ENCODE data around the gene MRPL12. TPM values are rescaled to one million over a fixed set of nuclear protein-coding genes. Genes with fewer than 3 reads are reported as not detected.
A peak's percentile ranks its signal among the peaks of the same experiment; 100 is the strongest.

MRPL12 gene
- total and polyA plus RNA-seq, 9 of the 15 experiments (the other 6 are each of a cell fraction or from before 2014, with no cell fraction given) = 0.94 to 338 (median 100) TPM

DNA sequence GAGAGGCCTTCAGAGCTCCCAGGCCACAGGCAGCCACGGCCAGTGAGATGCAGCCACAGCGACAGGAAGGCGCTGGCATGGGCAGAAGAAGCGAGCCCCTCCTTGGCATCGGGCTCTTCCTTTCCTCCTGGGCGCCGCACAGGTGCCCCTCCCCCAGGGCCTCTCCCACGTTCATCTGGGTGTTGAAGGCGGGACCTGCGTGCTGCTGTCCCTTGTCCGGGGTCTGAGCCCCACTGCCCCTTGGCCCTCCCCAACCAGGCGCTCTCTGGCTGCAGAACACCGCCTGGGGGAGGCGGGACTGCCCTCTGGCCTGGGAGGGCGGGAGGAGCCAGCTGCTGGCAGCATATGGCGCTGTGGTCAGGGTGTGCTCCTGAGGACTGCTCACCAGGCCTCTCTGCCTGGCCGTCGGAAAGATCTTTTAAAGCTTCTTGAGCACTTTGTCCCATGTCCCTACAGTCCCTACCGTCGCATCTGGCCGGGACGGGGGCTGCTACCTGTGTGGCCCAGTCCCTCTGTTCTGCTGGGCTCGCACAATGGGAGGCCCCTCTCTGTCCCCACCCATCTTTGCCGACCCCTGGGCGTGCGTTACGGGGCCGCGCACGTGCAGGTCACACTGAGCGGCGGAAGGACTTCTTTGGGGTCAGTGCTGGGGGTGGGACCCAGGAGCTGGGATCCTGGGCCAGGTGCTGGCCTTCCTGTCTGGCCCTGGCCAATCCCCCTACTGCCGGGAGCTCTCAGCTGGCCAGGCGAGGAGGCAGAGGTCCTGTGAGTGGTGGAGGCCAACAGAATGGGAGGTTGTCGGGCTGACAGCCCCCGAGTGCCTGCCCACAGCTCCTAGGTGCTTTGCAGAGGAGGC lies 10.6 kb downstream of the MRPL12 start (continued):
- TF ChIP-seq, protein P1, sequence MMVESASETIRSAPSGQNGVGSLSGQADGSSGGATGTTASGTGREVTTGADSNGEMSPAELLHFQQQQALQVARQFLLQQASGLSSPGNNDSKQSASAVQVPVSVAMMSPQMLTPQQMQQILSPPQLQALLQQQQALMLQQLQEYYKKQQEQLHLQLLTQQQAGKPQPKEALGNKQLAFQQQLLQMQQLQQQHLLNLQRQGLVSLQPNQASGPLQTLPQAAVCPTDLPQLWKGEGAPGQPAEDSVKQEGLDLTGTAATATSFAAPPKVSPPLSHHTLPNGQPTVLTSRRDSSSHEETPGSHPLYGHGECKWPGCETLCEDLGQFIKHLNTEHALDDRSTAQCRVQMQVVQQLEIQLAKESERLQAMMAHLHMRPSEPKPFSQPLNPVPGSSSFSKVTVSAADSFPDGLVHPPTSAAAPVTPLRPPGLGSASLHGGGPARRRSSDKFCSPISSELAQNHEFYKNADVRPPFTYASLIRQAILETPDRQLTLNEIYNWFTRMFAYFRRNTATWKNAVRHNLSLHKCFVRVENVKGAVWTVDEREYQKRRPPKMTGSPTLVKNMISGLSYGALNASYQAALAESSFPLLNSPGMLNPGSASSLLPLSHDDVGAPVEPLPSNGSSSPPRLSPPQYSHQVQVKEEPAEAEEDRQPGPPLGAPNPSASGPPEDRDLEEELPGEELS (CRISPR knock-in tag; IDR thresholded peaks at IDR 0.05; ENCODE audit: borderline replicate concordance) = 0 out of 2 replicates have a peak, but pooled peaks have one; percentile 15
- TF ChIP-seq GABPB2 (CRISPR knock-in tag; conservative IDR thresholded peaks at IDR 0.05) (no peak), TRIM24 (IDR thresholded peaks at IDR 0.05) (no peak), MAFF (IDR thresholded peaks at IDR 0.05; ENCODE audit: low read length) (no peak), ETV5 (CRISPR knock-in tag; IDR thresholded peaks at IDR 0.05; ENCODE audit: low read depth) (no peak), POLR2AphosphoS5 (IDR thresholded peaks at IDR 0.05; ENCODE audit: control insufficient read depth, insufficient read depth, low read depth, low read length) (peak; percentile 9; the same call in 1 of the 2 replicates), CHD4 (IDR thresholded peaks at IDR 0.05; ENCODE audit: insufficient read depth, insufficient replicate concordance, low read depth, low read length, poor library complexity, severe bottlenecking) (no peak), XRCC5 (IDR thresholded peaks at IDR 0.05; ENCODE audit: low read depth, low read length) (no peak), KDM4B (IDR thresholded peaks at IDR 0.05; ENCODE audit: borderline replicate concordance in 2 of 2, low read depth in 1 of 2) (0 out of 4 replicates have a peak, but pooled peaks of 1 of the 2 experiments have one; percentile 39), POLR2A (conservative IDR thresholded peaks at IDR 0.05) (0 out of 2 replicates have a peak, but pooled peaks have one; percentile 20), NR2C1 (IDR thresholded peaks at IDR 0.05) (peak; percentile 68; the same call in 1 of the 2 replicates), NR2C1 (tag; IDR thresholded peaks at IDR 0.05) (no peak; the same call in 1 of the 2 replicates), EWSR1 (IDR thresholded peaks at IDR 0.05; ENCODE audit: borderline replicate concordance, low read depth, partially characterized antibody) (no peak), RBM39 (optimal IDR thresholded peaks at IDR 0.05; ENCODE audit: low read depth, low read length) (no peak), HMGN3 (IDR thresholded peaks at IDR 0.05; ENCODE audit: borderline replicate concordance, extremely low read depth, insufficient read length, low read depth, low read length) (no peak), NFE2L1 (tag; IDR thresholded peaks at IDR 0.05; ENCODE audit: borderline replicate concordance, low read depth) (no peak), ZBTB7A (IDR thresholded peaks at IDR 0.05; ENCODE audit: borderline replicate concordance, control insufficient read depth, low read depth, low read length) (peak; percentile 36; the same call in 1 of the 2 replicates), POLR2AphosphoS2 (IDR thresholded peaks at IDR 0.05; ENCODE audit: low read length) (no peak)
- TF ChIP-seq, protein P2, sequence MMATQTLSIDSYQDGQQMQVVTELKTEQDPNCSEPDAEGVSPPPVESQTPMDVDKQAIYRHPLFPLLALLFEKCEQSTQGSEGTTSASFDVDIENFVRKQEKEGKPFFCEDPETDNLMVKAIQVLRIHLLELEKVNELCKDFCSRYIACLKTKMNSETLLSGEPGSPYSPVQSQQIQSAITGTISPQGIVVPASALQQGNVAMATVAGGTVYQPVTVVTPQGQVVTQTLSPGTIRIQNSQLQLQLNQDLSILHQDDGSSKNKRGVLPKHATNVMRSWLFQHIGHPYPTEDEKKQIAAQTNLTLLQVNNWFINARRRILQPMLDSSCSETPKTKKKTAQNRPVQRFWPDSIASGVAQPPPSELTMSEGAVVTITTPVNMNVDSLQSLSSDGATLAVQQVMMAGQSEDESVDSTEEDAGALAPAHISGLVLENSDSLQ (IDR thresholded peaks at IDR 0.05) = no peak
- TF ChIP-seq, protein P3, sequence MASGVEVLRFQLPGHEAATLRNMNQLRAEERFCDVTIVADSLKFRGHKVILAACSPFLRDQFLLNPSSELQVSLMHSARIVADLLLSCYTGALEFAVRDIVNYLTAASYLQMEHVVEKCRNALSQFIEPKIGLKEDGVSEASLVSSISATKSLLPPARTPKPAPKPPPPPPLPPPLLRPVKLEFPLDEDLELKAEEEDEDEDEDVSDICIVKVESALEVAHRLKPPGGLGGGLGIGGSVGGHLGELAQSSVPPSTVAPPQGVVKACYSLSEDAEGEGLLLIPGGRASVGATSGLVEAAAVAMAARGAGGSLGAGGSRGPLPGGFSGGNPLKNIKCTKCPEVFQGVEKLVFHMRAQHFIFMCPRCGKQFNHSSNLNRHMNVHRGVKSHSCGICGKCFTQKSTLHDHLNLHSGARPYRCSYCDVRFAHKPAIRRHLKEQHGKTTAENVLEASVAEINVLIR (CRISPR knock-in tag; IDR thresholded peaks at IDR 0.05) = no peak
- TF ChIP-seq, protein P4, sequence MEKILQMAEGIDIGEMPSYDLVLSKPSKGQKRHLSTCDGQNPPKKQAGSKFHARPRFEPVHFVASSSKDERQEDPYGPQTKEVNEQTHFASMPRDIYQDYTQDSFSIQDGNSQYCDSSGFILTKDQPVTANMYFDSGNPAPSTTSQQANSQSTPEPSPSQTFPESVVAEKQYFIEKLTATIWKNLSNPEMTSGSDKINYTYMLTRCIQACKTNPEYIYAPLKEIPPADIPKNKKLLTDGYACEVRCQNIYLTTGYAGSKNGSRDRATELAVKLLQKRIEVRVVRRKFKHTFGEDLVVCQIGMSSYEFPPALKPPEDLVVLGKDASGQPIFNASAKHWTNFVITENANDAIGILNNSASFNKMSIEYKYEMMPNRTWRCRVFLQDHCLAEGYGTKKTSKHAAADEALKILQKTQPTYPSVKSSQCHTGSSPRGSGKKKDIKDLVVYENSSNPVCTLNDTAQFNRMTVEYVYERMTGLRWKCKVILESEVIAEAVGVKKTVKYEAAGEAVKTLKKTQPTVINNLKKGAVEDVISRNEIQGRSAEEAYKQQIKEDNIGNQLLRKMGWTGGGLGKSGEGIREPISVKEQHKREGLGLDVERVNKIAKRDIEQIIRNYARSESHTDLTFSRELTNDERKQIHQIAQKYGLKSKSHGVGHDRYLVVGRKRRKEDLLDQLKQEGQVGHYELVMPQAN (IDR thresholded peaks at IDR 0.05; ENCODE audit: borderline replicate concordance) = 0 out of 2 replicates have a peak, but pooled peaks have one; percentile 40
